HepG2 (cell line): ENCODE data around the gene TMX2. TPM values are rescaled to one million over a fixed set of nuclear protein-coding genes. Genes with fewer than 3 reads are reported as not detected.
A peak's percentile ranks its signal among the peaks of the same experiment; 100 is the strongest.

Experiments used
- ATAC-seq: fragments of 200-7000 bp; cut with Tn5 transposase; 3 replicates; pipeline ENCODE4 v1.9.1; 2020; ENCODE audit warnings: mild to moderate bottlenecking, moderate library complexity
- BruUV-seq: library from RNA; stranded (reverse); fragments of 400-500 nt; replicated peaks from 2 replicates; lab custom pipeline; 2021; lab: Mats Ljungman, UMichigan
- CTCF ChIA-PET: fragments of 300-600 bp; formaldehyde crosslinking; extraction: SDS; loops from one replicate; lab custom pipeline; 2021; ENCODE audit warnings: low total read pairs, inconsistent platforms, low intra/inter-chr PET ratio; lab: Yijun Ruan, JAX
- POLR2A ChIA-PET: fragments of 350-600 bp; sonication (Branson Sonifier 250); formaldehyde crosslinking; loops from one replicate; lab custom pipeline; 2020; ENCODE audit warnings: antibody characterized with exemption, inconsistent platforms; lab: Yijun Ruan, JAX
- DNase-seq: peaks from one replicate; pipeline ENCODE4 v3.0.0-alpha.2; 2015; ENCODE audit warnings: low spot score
- FAIRE-seq: peaks from 3 replicates; lab custom pipeline; 2011; peaks lifted over from hg19 to GRCh38; lab: Jason Lieb, UNC
- H2AFZ ChIP-seq: one replicate; pipeline ENCODE4 v1.6.1; 2011; ENCODE audit warnings: low read length, inconsistent platforms
- H3K27ac ChIP-seq: fragments of 300-600 bp; 3 replicates; pipeline ENCODE4 v1.8.0; 2011; ENCODE audit warnings: mixed run types, mild to moderate bottlenecking, mixed read lengths, low read length, inconsistent platforms; ENCODE audit not compliant: insufficient read depth; ENCODE audit errors: extremely low read length
- H3K27me3 ChIP-seq, 2 experiments: fragments of 200-600 bp in 1 of 2; 2 replicates in 1 of 2; 3 replicates in 1 of 2; pipeline versions ENCODE4 v1.6.0 to v1.8.0; 2011; ENCODE audit warnings: low read length in 2 of 2, mild to moderate bottlenecking in 2 of 2, moderate library complexity in 2 of 2, inconsistent platforms in 1 of 2; ENCODE audit not compliant: insufficient read depth in 2 of 2, control insufficient read depth in 1 of 2
- H3K36me3 ChIP-seq, 2 experiments: fragments of 200-600 bp in 1 of 2; replicated peaks in 1 of 2; 2 replicates in 1 of 2; 3 replicates in 1 of 2; pipeline versions ENCODE4 v1.5.1 to v1.8.0; 2011; ENCODE audit warnings: low read length in 2 of 2, inconsistent platforms in 1 of 2; ENCODE audit not compliant: insufficient read depth in 2 of 2, control insufficient read depth in 1 of 2
- H3K4me1 ChIP-seq: 2 replicates; pipeline ENCODE4 v1.5.1; 2012; ENCODE audit warnings: low read length, inconsistent platforms; ENCODE audit not compliant: insufficient read depth
- H3K4me2 ChIP-seq: 2 replicates; pipeline ENCODE4 v1.6.0; 2011; ENCODE audit warnings: low read depth, low read length, inconsistent platforms
- H3K4me3 ChIP-seq, 3 experiments: fragments of 200-600 bp in 1 of 3; sonication (generic), shearing (Covaris generic) in 1 of 3; replicated peaks in 1 of 3; 2 replicates each; pipeline ENCODE4 v1.5.1; 2011 to 2016; ENCODE audit warnings: low read length in 3 of 3, inconsistent platforms in 2 of 3, low read depth in 2 of 3, mild to moderate bottlenecking in 2 of 3, control low read depth in 1 of 3, mixed read lengths in 1 of 3; ENCODE audit not compliant: insufficient read depth in 1 of 3
- H3K79me2 ChIP-seq: one replicate; pipeline ENCODE4 v1.6.1; 2011; ENCODE audit warnings: low read length, inconsistent platforms; ENCODE audit not compliant: insufficient read depth
- H3K9ac ChIP-seq: 2 replicates; pipeline ENCODE4 v1.6.0; 2011; ENCODE audit warnings: mild to moderate bottlenecking, low read depth, low read length, inconsistent platforms; ENCODE audit not compliant: insufficient read depth
- H3K9me3 ChIP-seq: 2 replicates; pipeline ENCODE4 v1.5.1; 2012; ENCODE audit warnings: mild to moderate bottlenecking, low read length
- H4K20me1 ChIP-seq: 2 replicates; pipeline ENCODE4 v1.6.0; 2011; ENCODE audit warnings: inconsistent platforms, mild to moderate bottlenecking, low read length, moderate library complexity; ENCODE audit not compliant: insufficient read depth
- ARNT ChIP-seq: fragments of 450-650 bp; IDR thresholded peaks from 2 replicates; pipeline ENCODE4 v1.6.1; 2017
- EP300 ChIP-seq, 3 experiments: sonication (generic) in 1 of 3; formaldehyde crosslinking in 1 of 3; IDR thresholded peaks; 2 replicates each; pipeline versions ENCODE4 v1.5.1 to v1.6.1; 2011 to 2020; ENCODE audit warnings: low read depth in 2 of 3, low read length in 2 of 3, borderline replicate concordance in 1 of 3, improper control_type of control experiment in 1 of 3, mild to moderate bottlenecking in 1 of 3, missing genetic modification reagents in 1 of 3, moderate library complexity in 1 of 3
- FIP1L1 ChIP-seq: fragments of 200-400 bp; formaldehyde crosslinking; IDR thresholded peaks from 2 replicates; pipeline ENCODE4 v1.6.1; 2018; ENCODE audit warnings: low read depth, mild to moderate bottlenecking, low read length, moderate library complexity, borderline replicate concordance; ENCODE audit not compliant: insufficient read depth
- FOXP1 ChIP-seq, 2 experiments: fragments of 450-650 bp in 1 of 2; IDR thresholded peaks; 2 replicates each; pipeline ENCODE4 v1.6.1; 2017 to 2018; ENCODE audit warnings: antibody characterized with exemption in 1 of 2
- HES4 ChIP-seq: sonication (generic); formaldehyde crosslinking; IDR thresholded peaks from 2 replicates; pipeline ENCODE4 v1.9.0; 2021; ENCODE audit warnings: mild to moderate bottlenecking, missing genetic modification reagents, borderline replicate concordance
- HNF4G ChIP-seq, 2 experiments: sonication (generic) in 1 of 2; formaldehyde crosslinking in 1 of 2; IDR thresholded peaks; 2 replicates each; pipeline versions ENCODE4 v1.4.0 to v1.6.1; 2011 to 2020; ENCODE audit warnings: borderline replicate concordance in 2 of 2, low read depth in 2 of 2, mild to moderate bottlenecking in 2 of 2, low read length in 1 of 2, missing genetic modification reagents in 1 of 2, moderate library complexity in 1 of 2
- KLF6 ChIP-seq: IDR thresholded peaks from 2 replicates; pipeline ENCODE4 v1.8.0; 2016; ENCODE audit warnings: missing biosample characterization, missing genetic modification reagents
- NCOA2 ChIP-seq: sonication (generic); formaldehyde crosslinking; IDR thresholded peaks from 2 replicates; pipeline ENCODE4 v1.8.0; 2022; ENCODE audit warnings: inconsistent platforms
- SOX6 ChIP-seq, 2 experiments: fragments of 450-650 bp in 1 of 2; sonication (generic) in 1 of 2; formaldehyde crosslinking in 1 of 2; IDR thresholded peaks; 2 replicates each; pipeline versions ENCODE4 v1.4.0 to v1.6.1; 2017 to 2020; ENCODE audit warnings: antibody characterized with exemption in 1 of 2, mild to moderate bottlenecking in 1 of 2, missing genetic modification reagents in 1 of 2
- ZNF3 ChIP-seq: IDR thresholded peaks from 2 replicates; pipeline ENCODE4 v1.7.0; 2017; ENCODE audit warnings: inconsistent platforms
- ZNF770 ChIP-seq: sonication (generic); formaldehyde crosslinking; IDR thresholded peaks from 2 replicates; pipeline ENCODE4 v1.5.0; 2020; ENCODE audit warnings: mild to moderate bottlenecking, missing genetic modification reagents
- ZSCAN25 ChIP-seq: sonication (generic); formaldehyde crosslinking; IDR thresholded peaks from 2 replicates; pipeline ENCODE4 v1.8.0; 2022; ENCODE audit warnings: mild to moderate bottlenecking, missing genetic modification reagents
- WGBS: methylation state at CpG from one replicate; pipeline ENCODE4 v1.1.6; 2017; ENCODE audit warnings: low lambda C conversion rate; 5-methylcytosine and 5-hydroxymethylcytosine counted together
- in situ Hi-C: cut with HindIII; loops from 2 replicates; pipeline ENCODE4 v1.10.0; 2017; ENCODE audit warnings: low pct_unique_long_range_greater_than_20kb; ENCODE audit not compliant: extremely low pct_ligation_motif_present
- intact Hi-C: fragments of 100-400 bp; cut with micrococcal nuclease; formaldehyde crosslinking; loops from one replicate; pipeline ENCODE4 v1.10.0; 2022; ENCODE audit not compliant: unreplicated experiment
- polyA plus RNA-seq, 8 experiments: library from polyadenylated mRNA; depleted of rRNA in 3 of 8; stranded (reverse) in 7 of 8; unstranded in 1 of 8; fragments of >200 nt; fragmentation: Illumina TruSeq in 4 of 8; extraction: Trizol in 4 of 8; gene quantifications; 2 replicates each; pipeline versions ENCODE4 v1.2.1 to v1.2.3, GENCODE V29; 2011 to 2016; ENCODE audit warnings: low read depth in 4 of 8, missing spikeins in 1 of 8, mixed read lengths in 1 of 8; ENCODE audit not compliant: insufficient read depth in 1 of 8
- total RNA-seq, 5 experiments: library from RNA; depleted of rRNA; stranded (reverse); fragments of >200 nt; fragmentation: Illumina TruSeq; extraction: Trizol; gene quantifications; 2 replicates each; pipeline ENCODE4 v1.2.3, GENCODE V29; 2016; ENCODE audit warnings: low read depth in 1 of 5
- TF ChIP-seq, protein P1 (sequence below): IDR thresholded peaks from 2 replicates; pipeline ENCODE4 v1.4.0; 2020; ENCODE audit warnings: mild to moderate bottlenecking, missing genetic modification reagents
- TF ChIP-seq, protein P2 (sequence below): sonication (generic); formaldehyde crosslinking; IDR thresholded peaks from 2 replicates; pipeline ENCODE4 v1.8.0; 2022; ENCODE audit warnings: mild to moderate bottlenecking, missing genetic modification reagents, moderate library complexity

The TMX2 gene
- total and polyA plus RNA-seq, 2 of the 13 experiments (the other 11 are each of a cell fraction or from before 2014, with no cell fraction given): 84.5 to 129 TPM

DNA sequence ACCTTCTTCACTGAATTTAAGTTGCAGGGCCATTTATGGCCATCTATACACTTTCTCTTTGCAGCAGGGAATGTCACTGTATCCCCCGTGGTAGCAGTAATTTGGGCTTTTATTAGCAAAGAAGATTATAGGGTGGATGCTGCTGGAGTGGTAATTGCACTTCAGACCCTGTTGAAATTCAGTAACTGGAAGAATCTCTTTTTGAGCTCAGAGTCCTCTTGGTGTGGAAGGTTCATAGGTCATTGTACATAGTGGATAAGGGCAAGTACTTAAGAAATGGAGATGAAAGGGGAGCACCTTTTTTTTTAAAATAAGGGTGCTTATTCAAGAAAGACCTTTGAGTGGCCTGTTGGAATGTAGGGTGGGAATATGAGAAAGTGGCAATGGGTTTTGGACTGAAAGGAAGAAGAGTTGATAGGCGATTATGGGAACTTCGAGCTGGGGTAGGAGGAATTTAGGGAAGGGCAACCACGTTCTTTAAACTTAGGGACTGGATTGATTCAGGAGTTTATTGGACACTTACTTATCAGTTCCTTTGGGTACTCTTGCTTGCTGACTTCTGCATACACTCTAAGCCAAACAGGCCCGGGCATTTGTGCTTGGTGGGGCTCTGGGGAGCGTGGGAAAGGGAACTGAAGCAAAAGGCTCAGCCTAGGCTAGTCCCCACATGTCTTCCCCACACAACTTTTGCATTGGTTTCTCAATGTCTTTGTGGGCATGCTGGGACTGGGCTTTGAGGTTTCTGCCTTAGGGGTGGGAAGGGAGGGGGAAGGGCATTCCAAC, 75.7 kb downstream of the TMX2 start:
- in situ Hi-C loops (no loop called here), intact Hi-C loops (no loop called here)
- no peak overlapping the region for H2AFZ ChIP-seq
- ATAC-seq: peak; percentile 57
- H3K4me2 ChIP-seq: peak overlapping the region; percentile 46
- FAIRE-seq: no peak
- peaks cover 46% of the 10 kb centered on the region for H4K20me1 ChIP-seq
- DNase-seq: peak; percentile 32
- ChIA-PET CTCF (no interaction called here), POLR2A (interaction anchor here (0.6 to 2.9 kb wide), 8 partner anchors 9 to 47 kb away, joined by 3 to 31 read pairs (median 4); partner anchors contain the start of genes CTNND1 and SELENOH)
- WGBS: 56% methylated on average over 6 of the region's 6 CpGs
- H3K4me3 ChIP-seq: no peak overlapping the region
- no peaks in the 10 kb centered on the region for H3K27me3 ChIP-seq
- H3K9ac ChIP-seq: peak overlapping the region; percentile 2; the same call in 1 of the 2 replicates
- H3K4me1 ChIP-seq: peaks cover 97% of the 10 kb centered on the region
- H3K9me3 ChIP-seq: no peaks in the 10 kb centered on the region
- no TSS peak for BruUV-seq
- H3K36me3 ChIP-seq: peaks cover 4 to 19% of the 10 kb centered on the region in 2 experiments
- peak overlapping the region; percentile 69 for H3K27ac ChIP-seq
- H3K79me2 ChIP-seq: peaks cover 96% of the 10 kb centered on the region
- no peak for TF ChIP-seq KLF6 (CRISPR knock-in tag)
- no peak for TF ChIP-seq ZNF770
- TF ChIP-seq FOXP1 (IDR thresholded peaks at IDR 0.05): no peak
- TF ChIP-seq FOXP1 (CRISPR knock-in tag; IDR thresholded peaks at IDR 0.05): no peak
- no peak for TF ChIP-seq ARNT
- TF ChIP-seq ZSCAN25: no peak
- TF ChIP-seq HNF4G (IDR thresholded peaks at IDR 0.05; ENCODE audit: borderline replicate concordance, low read depth, low read length): peak; percentile 77
- TF ChIP-seq HNF4G (CRISPR knock-in tag; IDR thresholded peaks at IDR 0.05; ENCODE audit: borderline replicate concordance, low read depth): no peak
- TF ChIP-seq, protein P1, sequence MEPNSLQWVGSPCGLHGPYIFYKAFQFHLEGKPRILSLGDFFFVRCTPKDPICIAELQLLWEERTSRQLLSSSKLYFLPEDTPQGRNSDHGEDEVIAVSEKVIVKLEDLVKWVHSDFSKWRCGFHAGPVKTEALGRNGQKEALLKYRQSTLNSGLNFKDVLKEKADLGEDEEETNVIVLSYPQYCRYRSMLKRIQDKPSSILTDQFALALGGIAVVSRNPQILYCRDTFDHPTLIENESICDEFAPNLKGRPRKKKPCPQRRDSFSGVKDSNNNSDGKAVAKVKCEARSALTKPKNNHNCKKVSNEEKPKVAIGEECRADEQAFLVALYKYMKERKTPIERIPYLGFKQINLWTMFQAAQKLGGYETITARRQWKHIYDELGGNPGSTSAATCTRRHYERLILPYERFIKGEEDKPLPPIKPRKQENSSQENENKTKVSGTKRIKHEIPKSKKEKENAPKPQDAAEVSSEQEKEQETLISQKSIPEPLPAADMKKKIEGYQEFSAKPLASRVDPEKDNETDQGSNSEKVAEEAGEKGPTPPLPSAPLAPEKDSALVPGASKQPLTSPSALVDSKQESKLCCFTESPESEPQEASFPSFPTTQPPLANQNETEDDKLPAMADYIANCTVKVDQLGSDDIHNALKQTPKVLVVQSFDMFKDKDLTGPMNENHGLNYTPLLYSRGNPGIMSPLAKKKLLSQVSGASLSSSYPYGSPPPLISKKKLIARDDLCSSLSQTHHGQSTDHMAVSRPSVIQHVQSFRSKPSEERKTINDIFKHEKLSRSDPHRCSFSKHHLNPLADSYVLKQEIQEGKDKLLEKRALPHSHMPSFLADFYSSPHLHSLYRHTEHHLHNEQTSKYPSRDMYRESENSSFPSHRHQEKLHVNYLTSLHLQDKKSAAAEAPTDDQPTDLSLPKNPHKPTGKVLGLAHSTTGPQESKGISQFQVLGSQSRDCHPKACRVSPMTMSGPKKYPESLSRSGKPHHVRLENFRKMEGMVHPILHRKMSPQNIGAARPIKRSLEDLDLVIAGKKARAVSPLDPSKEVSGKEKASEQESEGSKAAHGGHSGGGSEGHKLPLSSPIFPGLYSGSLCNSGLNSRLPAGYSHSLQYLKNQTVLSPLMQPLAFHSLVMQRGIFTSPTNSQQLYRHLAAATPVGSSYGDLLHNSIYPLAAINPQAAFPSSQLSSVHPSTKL: peak; percentile 55
- no peak for TF ChIP-seq FIP1L1
- TF ChIP-seq, protein P2, sequence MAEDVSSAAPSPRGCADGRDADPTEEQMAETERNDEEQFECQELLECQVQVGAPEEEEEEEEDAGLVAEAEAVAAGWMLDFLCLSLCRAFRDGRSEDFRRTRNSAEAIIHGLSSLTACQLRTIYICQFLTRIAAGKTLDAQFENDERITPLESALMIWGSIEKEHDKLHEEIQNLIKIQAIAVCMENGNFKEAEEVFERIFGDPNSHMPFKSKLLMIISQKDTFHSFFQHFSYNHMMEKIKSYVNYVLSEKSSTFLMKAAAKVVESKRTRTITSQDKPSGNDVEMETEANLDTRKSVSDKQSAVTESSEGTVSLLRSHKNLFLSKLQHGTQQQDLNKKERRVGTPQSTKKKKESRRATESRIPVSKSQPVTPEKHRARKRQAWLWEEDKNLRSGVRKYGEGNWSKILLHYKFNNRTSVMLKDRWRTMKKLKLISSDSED (CRISPR knock-in tag): no peak
- TF ChIP-seq ZNF3: no peak
- peak; percentile 38; the same call in 1 of the 2 replicates for TF ChIP-seq NCOA2 (CRISPR knock-in tag)
- TF ChIP-seq EP300 (IDR thresholded peaks at IDR 0.05; ENCODE audit: low read depth in 2 of 2, low read length in 2 of 2): peak in 1 of 2 experiments; percentile 42; a peak in 1 of 4 replicates
- TF ChIP-seq EP300 (CRISPR knock-in tag; IDR thresholded peaks at IDR 0.05; ENCODE audit: borderline replicate concordance): no peak
- no peak for TF ChIP-seq HES4 (CRISPR knock-in tag)
- TF ChIP-seq SOX6 (IDR thresholded peaks at IDR 0.05): no peak
- TF ChIP-seq SOX6 (CRISPR knock-in tag; IDR thresholded peaks at IDR 0.05): peak; percentile 31; the same call in 1 of the 2 replicates
